A172 (cell line): ENCODE data around the gene LAMB1. TPM values are rescaled to one million over a fixed set of nuclear protein-coding genes. Genes with fewer than 3 reads are reported as not detected.
A peak's percentile ranks its signal among the peaks of the same experiment; 100 is the strongest.

Experiments
- DNase-seq: peaks from one replicate; pipeline ENCODE4 v3.0.0-alpha.2; 2015; ENCODE audit warnings: low spot score
- total RNA-seq: library from RNA; depleted of rRNA; stranded (reverse); fragments of >200 nt; shearing (Covaris generic); gene quantifications from 2 replicates; pipeline ENCODE4 v1.2.3, GENCODE V29; 2014; rRNA removed

Gene LAMB1
- total RNA-seq, 1 experiment from 2014 or later, result 133 TPM

- DNase-seq, result no peak
These were observed 125.1 kb downstream of the LAMB1 start for GRCh38 chr7:107877731-107878382.

GRCh38 chr7:107876916-107877315 lies 126.0 kb downstream of the LAMB1 start:
- DNase-seq, result no peak

- peak; percentile 79 for DNase-seq
These were observed 128.1 kb downstream of the LAMB1 start for GRCh38 chr7:107874605-107875446.

GRCh38 chr7:107874111-107874510 lies 128.8 kb downstream of the LAMB1 start:
- DNase-seq, result no peak

Other genes with a start within 250 kb of the LAMB1 start
- gene SLC26A3, start 199.9 kb downstream of the LAMB1 start, total RNA-seq, result not detected in 2 replicates
- gene DLD, start 112.0 kb downstream of the LAMB1 start, total RNA-seq, result 128 and 363 TPM in 2 replicates
- gene LAMB4, start 127.2 kb upstream of the LAMB1 start, total RNA-seq, result 0.19 TPM in 1 of 2 replicates, not detected in the other